Activated CD4-positive, alpha-beta T cell treated with anti-CD3 and anti-CD28 coated beads, Interleukin-2, amount 50 U/mL, for 48 hours (primary cell): ENCODE results near the gene SAMD7.

ENCODE experiments used
- DNase-seq, 2 experiments: peaks; one replicate each; pipeline ENCODE4 v3.0.0-alpha.2; 2020

SAMD7 gene

GRCh38 chr3:169966951-169967915 lies 55.9 kb downstream of the SAMD7 start:
- DNase-seq = peak; percentile 31 to 44

GRCh38 chr3:169968224-169968885 lies 57.0 kb downstream of the SAMD7 start:
- DNase-seq = no peak

GRCh38 chr3:169969174-169970095 lies 58.1 kb downstream of the SAMD7 start:
- DNase-seq = no peak

GRCh38 chr3:169970847-169971246 lies 59.5 kb downstream of the SAMD7 start:
- DNase-seq = no peak

GRCh38 chr3:169971522-169971921 lies 60.1 kb downstream of the SAMD7 start:
- no peak for DNase-seq

GRCh38 chr3:169980055-169980454 lies 68.7 kb downstream of the SAMD7 start:
- DNase-seq = no peak

GRCh38 chr3:169984292-169984691 lies 72.9 kb downstream of the SAMD7 start:
- no peak for DNase-seq
